Epithelial cell of proximal tubule (primary cell): Measurements from ENCODE around the gene RGS14. TPM values are rescaled to one million over a fixed set of nuclear protein-coding genes. Genes with fewer than 3 reads are reported as not detected.

Source experiments
- DNase-seq: peaks from one replicate; pipeline ENCODE4 v3.0.0-alpha.2; 2011; ENCODE audit warnings: low read depth
- H3K4me3 ChIP-seq: 2 replicates; pipeline ENCODE4 v1.5.1; 2011; ENCODE audit warnings: low read depth, mild to moderate bottlenecking, low read length
- total RNA-seq: library from RNA; depleted of rRNA; stranded (reverse); fragments of >200 nt; gene quantifications from 2 replicates; pipeline ENCODE4 v1.2.3, GENCODE V29; 2015
- TF ChIP-seq, protein P1 (sequence below): conservative IDR thresholded peaks from 2 replicates; pipeline ENCODE4 v1.5.1; 2012; ENCODE audit warnings: low read depth, mild to moderate bottlenecking, low read length

RGS14 gene
- total RNA-seq, 1 donor from 2014 or later = 19.6 TPM

GRCh38 chr5:177402271-177403043, 44.7 kb downstream of the RGS14 start:
- DNase-seq = peak; percentile 42
- TF ChIP-seq, protein P1, sequence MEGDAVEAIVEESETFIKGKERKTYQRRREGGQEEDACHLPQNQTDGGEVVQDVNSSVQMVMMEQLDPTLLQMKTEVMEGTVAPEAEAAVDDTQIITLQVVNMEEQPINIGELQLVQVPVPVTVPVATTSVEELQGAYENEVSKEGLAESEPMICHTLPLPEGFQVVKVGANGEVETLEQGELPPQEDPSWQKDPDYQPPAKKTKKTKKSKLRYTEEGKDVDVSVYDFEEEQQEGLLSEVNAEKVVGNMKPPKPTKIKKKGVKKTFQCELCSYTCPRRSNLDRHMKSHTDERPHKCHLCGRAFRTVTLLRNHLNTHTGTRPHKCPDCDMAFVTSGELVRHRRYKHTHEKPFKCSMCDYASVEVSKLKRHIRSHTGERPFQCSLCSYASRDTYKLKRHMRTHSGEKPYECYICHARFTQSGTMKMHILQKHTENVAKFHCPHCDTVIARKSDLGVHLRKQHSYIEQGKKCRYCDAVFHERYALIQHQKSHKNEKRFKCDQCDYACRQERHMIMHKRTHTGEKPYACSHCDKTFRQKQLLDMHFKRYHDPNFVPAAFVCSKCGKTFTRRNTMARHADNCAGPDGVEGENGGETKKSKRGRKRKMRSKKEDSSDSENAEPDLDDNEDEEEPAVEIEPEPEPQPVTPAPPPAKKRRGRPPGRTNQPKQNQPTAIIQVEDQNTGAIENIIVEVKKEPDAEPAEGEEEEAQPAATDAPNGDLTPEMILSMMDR = peak; percentile 68
- H3K4me3 ChIP-seq = peak overlapping the region; percentile 74

DNA sequence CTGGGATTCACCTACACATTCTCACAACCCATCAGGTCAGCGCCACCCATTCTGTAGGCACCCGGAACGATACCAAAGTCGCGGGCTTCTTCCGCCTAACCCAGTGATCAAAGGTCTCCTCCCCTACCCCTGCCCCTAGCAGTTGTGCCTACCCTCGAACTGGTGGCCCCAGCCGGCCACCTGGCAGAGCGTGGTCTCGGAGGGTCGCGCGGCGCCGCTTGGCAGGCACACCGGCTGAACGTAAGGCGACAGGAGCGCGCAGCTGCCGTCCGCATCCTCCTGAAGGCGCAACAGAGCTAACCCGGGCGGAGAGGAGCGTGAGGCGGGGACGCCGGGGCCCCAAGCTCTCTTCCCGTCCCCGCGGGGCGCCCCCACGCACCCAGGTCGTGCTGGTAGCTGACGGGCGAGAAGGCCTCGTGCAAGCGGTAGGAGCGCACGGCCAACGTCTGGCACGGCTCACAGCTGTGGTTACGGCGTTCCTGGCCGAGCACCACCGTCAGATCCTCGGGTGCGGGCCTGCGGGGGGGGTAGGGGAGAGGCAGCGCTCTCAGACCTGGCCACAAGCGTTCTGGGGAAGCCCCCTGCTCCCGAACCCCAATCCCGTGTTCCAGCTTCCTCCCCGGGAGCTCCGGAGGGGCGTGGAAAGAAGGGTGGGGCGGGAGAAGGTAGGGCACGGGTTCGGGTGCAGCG, 45.5 kb downstream of the RGS14 start:
- peak overlapping the region; percentile 74 for H3K4me3 ChIP-seq
- no peak for DNase-seq
- TF ChIP-seq, protein P1 = no peak

DNA sequence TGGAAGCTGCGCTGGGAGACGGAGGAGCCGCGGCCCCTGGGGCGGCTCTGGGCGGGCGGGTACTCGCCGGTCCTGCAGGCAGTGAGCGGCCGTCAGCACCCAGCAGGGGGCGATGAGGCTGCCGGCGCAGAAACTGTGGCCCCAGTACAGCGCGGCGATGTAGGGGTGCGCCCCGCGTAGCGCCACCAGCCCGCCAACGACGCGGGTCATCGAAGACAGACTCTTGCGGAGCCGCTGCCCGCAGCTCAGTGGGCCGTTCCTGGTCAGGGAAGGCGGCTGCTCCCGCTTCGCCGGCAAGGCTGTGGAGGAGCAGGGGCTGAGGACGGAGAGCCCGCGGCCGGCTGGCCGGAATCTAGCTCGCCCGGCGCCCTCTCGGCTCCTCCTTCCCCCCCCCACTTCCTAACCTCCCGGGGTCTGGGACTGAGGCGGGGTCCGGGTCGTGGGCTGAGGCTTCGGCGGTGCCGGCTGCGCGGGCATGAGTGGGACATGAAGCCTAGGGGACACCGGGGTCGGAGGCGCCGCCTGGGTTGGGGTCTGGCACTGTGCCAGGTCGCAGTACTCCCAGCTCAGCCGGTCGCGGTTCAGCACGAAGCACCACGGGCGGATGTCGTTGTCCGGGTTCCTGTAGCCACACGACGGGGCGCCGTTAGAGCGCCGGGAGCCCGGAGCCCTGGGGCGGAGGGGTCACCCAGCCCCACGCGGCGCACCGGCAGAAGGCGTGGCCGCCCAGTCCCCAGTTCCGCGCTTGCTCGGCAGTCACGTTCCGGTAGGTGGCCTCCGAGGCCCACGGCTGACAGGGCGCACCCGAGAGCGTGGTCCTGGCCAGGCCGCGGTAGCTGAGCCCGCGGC, 46.3 kb downstream of the RGS14 start:
- DNase-seq = no peak
- peak overlapping the region; percentile 74 for H3K4me3 ChIP-seq
- TF ChIP-seq, protein P1 = peak; percentile 61

DNA sequence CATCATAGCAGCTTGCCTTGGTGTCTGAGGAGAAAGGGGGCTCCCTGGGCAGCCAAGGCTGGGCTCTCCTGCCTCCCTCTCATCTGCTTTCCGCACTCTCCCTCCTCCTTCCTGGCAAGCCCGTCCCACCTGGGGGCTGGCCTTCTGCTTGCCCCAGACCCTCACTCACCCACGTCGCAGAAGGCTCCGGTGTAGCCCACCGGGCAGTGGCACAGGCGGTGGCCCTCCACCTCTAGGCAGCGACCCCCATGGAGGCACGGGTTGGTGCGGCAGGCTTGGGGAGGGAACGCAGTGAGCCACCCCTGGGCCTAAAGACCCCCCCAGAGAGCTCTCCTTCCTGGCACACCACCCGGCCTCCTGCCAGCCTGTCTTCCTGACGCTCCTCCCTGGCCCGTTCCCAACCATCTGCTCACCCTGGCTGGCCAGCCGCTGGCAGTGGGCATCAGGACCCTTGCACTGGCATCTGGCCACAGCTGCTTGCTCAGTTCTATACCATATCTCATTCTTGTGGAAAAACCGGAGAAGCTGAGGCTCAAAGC, 47.0 kb downstream of the RGS14 start:
- no peak for DNase-seq
- H3K4me3 ChIP-seq = peak overlapping the region; percentile 74
- TF ChIP-seq, protein P1 = no peak

DNA sequence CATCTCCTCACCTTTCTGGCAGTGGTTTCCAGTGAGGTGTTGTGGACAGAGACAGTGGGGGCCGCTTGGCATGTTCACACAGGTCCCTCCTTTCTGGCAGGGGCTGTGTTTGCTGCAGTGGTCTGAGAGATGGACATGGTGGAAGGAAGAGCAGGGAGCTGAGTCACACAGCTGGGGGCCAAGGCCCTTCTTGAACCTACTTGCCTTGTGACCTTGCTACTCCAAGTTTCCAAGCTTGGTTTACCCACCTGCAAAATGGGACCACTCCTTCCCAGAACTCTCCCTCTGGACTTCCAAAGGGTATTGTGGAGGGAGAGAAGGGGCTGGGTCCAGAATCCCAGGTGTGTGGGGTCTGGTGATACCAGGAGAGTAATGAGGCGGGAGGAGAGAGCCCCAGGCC, 47.6 kb downstream of the RGS14 start:
- DNase-seq = no peak
- TF ChIP-seq, protein P1 = no peak
- no peak overlapping the region for H3K4me3 ChIP-seq

DNA sequence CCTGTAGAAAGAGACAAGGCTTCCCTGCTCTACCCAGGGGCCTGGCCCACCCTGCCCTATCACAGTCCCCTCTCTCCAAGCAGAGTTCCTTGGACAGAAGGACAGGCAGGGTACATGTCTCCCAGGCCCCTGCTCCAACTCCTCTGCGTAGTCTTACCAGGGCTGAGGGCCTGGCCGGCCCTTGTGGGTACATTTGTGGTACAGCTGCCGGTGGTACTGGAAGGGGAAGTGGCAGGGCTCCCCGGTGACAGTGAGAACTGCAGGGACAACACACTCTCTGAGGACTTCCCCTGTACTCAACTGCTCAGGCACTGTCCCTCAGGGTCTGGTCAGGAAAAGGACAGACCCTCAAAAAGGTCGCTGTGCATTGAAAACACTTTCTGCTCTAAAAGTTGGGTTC, 48.1 kb downstream of the RGS14 start:
- DNase-seq = no peak
- no peak overlapping the region for H3K4me3 ChIP-seq
- TF ChIP-seq, protein P1 = no peak
